IMR-90 (cell line): ENCODE measurements around the gene TCF4. TPM values are rescaled to one million over a fixed set of nuclear protein-coding genes. Genes with fewer than 3 reads are reported as not detected.

Experiments
- ATAC-seq: fragments of 200-7000 bp; cut with Tn5 transposase; 2 replicates; pipeline ENCODE4 v1.9.1; 2020; ENCODE audit warnings: low read depth, mild to moderate bottlenecking, moderate library complexity
- BruUV-seq: library from RNA; stranded (reverse); fragments of 400-500 nt; replicated peaks from 2 replicates; lab custom pipeline; 2021; lab: Mats Ljungman, UMichigan
- CTCF ChIA-PET: fragments of 300-600 bp; formaldehyde crosslinking; extraction: SDS; loops from one replicate; lab custom pipeline; 2021; ENCODE audit warnings: antibody characterized with exemption; lab: Yijun Ruan, JAX
- POLR2A ChIA-PET: fragments of 300-600 bp; sonication (Branson Sonifier 250); formaldehyde crosslinking; loops from one replicate; lab custom pipeline; 2022; ENCODE audit warnings: antibody characterized with exemption; ENCODE audit not compliant: unreplicated experiment; lab: Charles Lee
- DNase-seq: peaks from one replicate; pipeline ENCODE4 v3.0.0; 2013
- H2AFZ ChIP-seq: replicated peaks from 2 replicates; pipeline ENCODE3; 2013; ENCODE audit warnings: low read length, mild to moderate bottlenecking; ENCODE audit not compliant: poor library complexity
- H2AK5ac ChIP-seq: 2 replicates; pipeline ENCODE4 v1.6.1; 2013; ENCODE audit warnings: low read depth, low read length, inconsistent platforms
- H2AK9ac ChIP-seq: replicated peaks from 2 replicates; pipeline ENCODE3; 2013; ENCODE audit warnings: mild to moderate bottlenecking, low read depth, low read length, moderate library complexity; ENCODE audit not compliant: poor library complexity
- H2BK120ac ChIP-seq: 2 replicates; pipeline ENCODE4 v1.6.1; 2013; ENCODE audit warnings: low read depth, low read length, inconsistent platforms
- H2BK15ac ChIP-seq: 3 replicates; pipeline ENCODE4 v1.6.1; 2013; ENCODE audit warnings: low read depth, low read length, inconsistent platforms
- H2BK20ac ChIP-seq: 2 replicates; pipeline ENCODE4 v1.6.1; 2013; ENCODE audit warnings: low read depth, mild to moderate bottlenecking, inconsistent platforms, low read length, moderate library complexity
- H2BK5ac ChIP-seq: 2 replicates; pipeline ENCODE4 v1.6.1; 2013; ENCODE audit warnings: mild to moderate bottlenecking, low read depth, low read length, inconsistent platforms; ENCODE audit not compliant: poor library complexity, severe bottlenecking
- H3K14ac ChIP-seq: replicated peaks from 2 replicates; pipeline ENCODE4 v1.6.1; 2013; ENCODE audit warnings: low read depth, low read length, inconsistent platforms
- H3K18ac ChIP-seq: 2 replicates; pipeline ENCODE4 v1.6.1; 2013; ENCODE audit warnings: low read depth, low read length, control low read depth
- H3K23ac ChIP-seq: 2 replicates; pipeline ENCODE4 v1.6.1; 2013; ENCODE audit warnings: low read depth, low read length, inconsistent platforms
- H3K27ac ChIP-seq: 2 replicates; pipeline ENCODE4 v1.5.1; 2013; ENCODE audit warnings: mild to moderate bottlenecking, control low read depth, low read length; ENCODE audit not compliant: insufficient read depth
- H3K27me3 ChIP-seq: 2 replicates; pipeline ENCODE4 v1.6.1; 2013; ENCODE audit warnings: low read length; ENCODE audit not compliant: control insufficient read depth, insufficient read depth
- H3K36me3 ChIP-seq: 2 replicates; pipeline ENCODE4 v1.6.1; 2013; ENCODE audit warnings: low read length, mixed read lengths; ENCODE audit not compliant: control insufficient read depth, insufficient read depth
- H3K4ac ChIP-seq: 2 replicates; pipeline ENCODE4 v1.6.1; 2013; ENCODE audit warnings: low read depth, low read length, inconsistent platforms
- H3K4me1 ChIP-seq: 2 replicates; pipeline ENCODE4 v1.6.1; 2013; ENCODE audit warnings: low read length, mixed read lengths; ENCODE audit not compliant: control insufficient read depth, insufficient read depth
- H3K4me2 ChIP-seq: 2 replicates; pipeline ENCODE4 v1.6.1; 2013; ENCODE audit warnings: low read depth, mild to moderate bottlenecking, control low read depth, low read length, moderate library complexity
- H3K4me3 ChIP-seq: 2 replicates; pipeline ENCODE4 v1.5.1; 2013; ENCODE audit warnings: low read depth, mild to moderate bottlenecking, control low read depth, low read length, moderate library complexity; ENCODE audit not compliant: insufficient read depth
- H3K56ac ChIP-seq: 2 replicates; pipeline ENCODE4 v1.6.1; 2013; ENCODE audit warnings: low read length, inconsistent platforms; ENCODE audit not compliant: insufficient read depth; ENCODE audit errors: extremely low read depth
- H3K79me1 ChIP-seq, 2 experiments: 2 replicates each; pipeline ENCODE4 v1.6.1; 2013; ENCODE audit warnings: low read length in 2 of 2, inconsistent platforms in 1 of 2, low read depth in 1 of 2
- H3K9ac ChIP-seq: 2 replicates; pipeline ENCODE4 v1.6.1; 2013; ENCODE audit warnings: low read depth, low read length, control low read depth
- H3K9me1 ChIP-seq: 2 replicates; pipeline ENCODE4 v1.6.1; 2013; ENCODE audit warnings: low read length, inconsistent platforms; ENCODE audit not compliant: insufficient read depth
- H3K9me3 ChIP-seq: 2 replicates; pipeline ENCODE4 v1.6.1; 2013; ENCODE audit warnings: low read length; ENCODE audit not compliant: control insufficient read depth, insufficient read depth
- H4K20me1 ChIP-seq: 2 replicates; pipeline ENCODE4 v1.6.1; 2013; ENCODE audit warnings: low read length, inconsistent platforms; ENCODE audit not compliant: insufficient read depth
- H4K5ac ChIP-seq: 2 replicates; pipeline ENCODE4 v1.6.1; 2013; ENCODE audit warnings: mild to moderate bottlenecking, low read depth, low read length, control low read depth
- H4K8ac ChIP-seq, 2 experiments: 2 replicates each; pipeline ENCODE4 v1.6.1; 2013; ENCODE audit warnings: low read depth in 2 of 2, low read length in 2 of 2, control low read depth in 1 of 2, inconsistent platforms in 1 of 2
- H4K91ac ChIP-seq: 2 replicates; pipeline ENCODE4 v1.6.1; 2013; ENCODE audit warnings: low read depth, low read length, inconsistent platforms; ENCODE audit not compliant: insufficient read depth
- CEBPB ChIP-seq: IDR thresholded peaks from 2 replicates; pipeline ENCODE4 v1.6.1; 2012; ENCODE audit warnings: low read depth, low read length, improper control_type of control experiment
- FOS ChIP-seq: fragments of 150-350 bp; IDR thresholded peaks from 2 replicates; pipeline ENCODE4 v1.6.1; 2016; ENCODE audit warnings: low read depth, low read length
- MAFK ChIP-seq: IDR thresholded peaks from 2 replicates; pipeline ENCODE4 v1.6.1; 2012; ENCODE audit warnings: low read depth, low read length, improper control_type of control experiment
- MXI1 ChIP-seq: IDR thresholded peaks from 2 replicates; pipeline ENCODE4 v1.6.1; 2012; ENCODE audit warnings: low read depth, mild to moderate bottlenecking, low read length, moderate library complexity, borderline replicate concordance
- RFX5 ChIP-seq: IDR thresholded peaks from 2 replicates; pipeline ENCODE4 v1.8.0; 2012; ENCODE audit warnings: low read depth, mild to moderate bottlenecking, low read length, moderate library complexity
- USF2 ChIP-seq: fragments of 150-350 bp; IDR thresholded peaks from 2 replicates; pipeline ENCODE4 v1.6.1; 2017; ENCODE audit warnings: mild to moderate bottlenecking, antibody characterized with exemption, low read length, low read depth
- WGBS, 2 experiments: methylation state at CpG; one replicate each; pipeline versions ENCODE4 v1.1.5 to v1.1.7; 2013; ENCODE audit warnings: missing lambda C conversion rate in 2 of 2; ENCODE audit not compliant: insufficient read length in 1 of 2; ENCODE audit errors: extremely low coverage in 2 of 2; 5-methylcytosine and 5-hydroxymethylcytosine counted together
- dilution Hi-C: fragments of 300-500 bp; cut with HindIII; formaldehyde crosslinking; loops from one replicate; pipeline ENCODE4 v1.14.3; 2018; ENCODE audit warnings: low sequenced_read_pairs; ENCODE audit not compliant: unreplicated experiment
- in situ Hi-C: fragments of 300-500 bp; cut with MboI; formaldehyde crosslinking; loops from 3 replicates; pipeline ENCODE4 v1.14.3; 2019; ENCODE audit warnings: low sequenced_read_pairs, inconsistent platforms, mixed read lengths
- intact Hi-C: fragments of 100-400 bp; cut with micrococcal nuclease; formaldehyde crosslinking; loops from 2 replicates; pipeline ENCODE4 v1.10.0; 2022
- polyA plus RNA-seq, 3 experiments: library from polyadenylated mRNA; depleted of rRNA; stranded (reverse); fragments of >200 nt; gene quantifications; 2 replicates each; pipeline ENCODE4 v1.2.3, GENCODE V29; 2012; ENCODE audit warnings: low replicate concordance in 1 of 3
- total RNA-seq: library from RNA; depleted of rRNA; stranded (reverse); fragments of >200 nt; gene quantifications from 2 replicates; pipeline ENCODE4 v1.2.3, GENCODE V29; 2012

The TCF4 gene
- total and polyA plus RNA-seq, 2 of the 4 experiments (the other 2 are of a cell fraction), result 30.0 to 87.1 TPM

GRCh38 chr18:55401638-55402191 lies 186.3 kb downstream of the TCF4 start (continued):
- TF ChIP-seq RFX5, result no peak
- TF ChIP-seq FOS, result peak; percentile 20; the same call in 1 of the 2 replicates

- Histone ChIP-seq H3K14ac (peak overlapping the region; percentile 84), H3K36me3 (no peaks in the 10 kb centered on the region), H3K18ac (peak overlapping the region; percentile 90), H2AFZ (no peak overlapping the region), H3K4me1 (peaks cover 8% of the 10 kb centered on the region), H4K20me1 (peaks cover 3% of the 10 kb centered on the region; the same call in 1 of the 2 replicates), H3K23ac (peak overlapping the region; percentile 90), H3K79me1 (peaks cover 35 to 72% of the 10 kb centered on the region in 2 experiments), H2BK120ac (peak overlapping the region; percentile 96), H3K4me3 (peak overlapping the region; percentile 28; the same call in 1 of the 2 replicates), H3K9ac (peak overlapping the region; percentile 64), H4K8ac (peak overlapping the region; percentile 2 to 59; a peak in 3 of 4 replicates), H3K9me3 (no peaks in the 10 kb centered on the region), H3K4ac (peak overlapping the region; percentile 94), H3K4me2 (peak overlapping the region; percentile 89), H4K5ac (peak overlapping the region; percentile 37; the same call in 1 of the 2 replicates), H2BK15ac (peak overlapping the region; percentile 91), H2BK20ac (peak overlapping the region; percentile 92), H2BK5ac (peak overlapping the region; percentile 92), H3K27ac (peak overlapping the region; percentile 86), H3K56ac (peak overlapping the region; percentile 91), H3K27me3 (no peaks in the 10 kb centered on the region), H4K91ac (peak overlapping the region; percentile 87), H2AK5ac (peak overlapping the region; percentile 54), H3K9me1 (peaks cover 3% of the 10 kb centered on the region), H2AK9ac (peak overlapping the region; percentile 81)
- POLR2A ChIA-PET, result no interaction called here
- dilution Hi-C loops (no loop called here), intact Hi-C loops (loop anchor here (5.0 kb wide), 2 partner anchors 164 to 186 kb away; partner anchors contain the start of gene TCF4), in situ Hi-C loops (loop anchor here (25.0 kb wide), 1 partner anchor 164 kb away; no protein-coding TSS in a partner anchor)
- ATAC-seq (peak; percentile 7), DNase-seq (peak; percentile 34)
- no peak for TF ChIP-seq USF2
- TF ChIP-seq FOS, result no peak
- peak; percentile 99 for TF ChIP-seq MAFK
- no peak for TF ChIP-seq MXI1
- TF ChIP-seq CEBPB, result no peak
- BruUV-seq, result no TSS peak
- CTCF ChIA-PET, result no interaction called here
- 17% methylated on average over 2 of the region's 12 CpGs; no CpG with 5 or more reads in 1 of the 2 experiments for WGBS, 2 experiments
These were observed 187.1 kb downstream of the TCF4 start for GRCh38 chr18:55400590-55401541.
